ENCODE results near the gene ARPC5.
"Not testable (repeated sequence)": the region's sequence is repeated elsewhere in the genome, so short reads cannot be mapped to it uniquely, and the experiment has no call there.

Gene ARPC5

GRCh38 chr1:183635606-183636333 is at the start of gene ARPC5:
Gene ARPC5 (minus strand): TSS chr1:183635783. CDS start chr1:183635659, 124 bp downstream.
- Histone ChIP-seq H3K9me3 (ENCODE audit: low read length) (no peaks in the 10 kb centered on the region), H3K9me2 (ENCODE audit: low read depth, low read length) (no peaks in the 10 kb centered on the region), H3K27me3 (ENCODE audit: insufficient read depth, low read length) (no peaks in the 10 kb centered on the region), H3K36me3 (ENCODE audit: insufficient read depth, low read length) (peaks cover 21% of the 10 kb centered on the region), H3K4me2 (ENCODE audit: low read length) (peak within 1 kb of the TSS; percentile 76), H3K4me1 (ENCODE audit: insufficient read depth, low read length, severe bottlenecking) (peaks cover 33% of the 10 kb centered on the region), H3K4me3 (ENCODE audit: low read depth, low read length, poor library complexity, severe bottlenecking) (peak within 1 kb of the TSS; percentile 89), H2AFZ (ENCODE audit: low read length) (peak within 1 kb of the TSS; percentile 35; the same call in 1 of the 2 replicates), H3K9ac (ENCODE audit: low read length) (peak within 1 kb of the TSS; percentile 81), H3K79me2 (ENCODE audit: insufficient read depth, low read length) (peaks cover 31% of the 10 kb centered on the region), H3K27ac (ENCODE audit: low read depth, low read length, poor library complexity, severe bottlenecking) (peak within 1 kb of the TSS; percentile 82), H4K20me1 (ENCODE audit: insufficient read depth, low read length) (no peaks in the 10 kb centered on the region), H3F3A (ENCODE audit: insufficient read depth, low read length) (peaks cover 3% of the 10 kb centered on the region; the same call in 1 of the 2 replicates)
- no peak for TF ChIP-seq EZH2 (IDR thresholded peaks at IDR 0.05; ENCODE audit: borderline replicate concordance, low read length)
- TF ChIP-seq CTCF (IDR thresholded peaks at IDR 0.05; ENCODE audit: low read length): no peak

GRCh38 chr1:183685112-183685713 is 49.6 kb upstream of the ARPC5 start:
- H3F3A ChIP-seq (ENCODE audit: insufficient read depth, low read length): no peaks in the 10 kb centered on the region
- no peaks in the 10 kb centered on the region for H3K27me3 ChIP-seq (ENCODE audit: insufficient read depth, low read length)
- H3K4me3 ChIP-seq (ENCODE audit: low read depth, low read length, poor library complexity, severe bottlenecking): no peak overlapping the region
- TF ChIP-seq EZH2 (IDR thresholded peaks at IDR 0.05; ENCODE audit: borderline replicate concordance, low read length) (no peak), CTCF (IDR thresholded peaks at IDR 0.05; ENCODE audit: low read length) (peak; percentile 85)
- H3K36me3 ChIP-seq (ENCODE audit: insufficient read depth, low read length): no peaks in the 10 kb centered on the region
- no peaks in the 10 kb centered on the region for H3K4me1 ChIP-seq (ENCODE audit: insufficient read depth, low read length, severe bottlenecking)
- no peak overlapping the region for H2AFZ ChIP-seq (ENCODE audit: low read length)
- no peak overlapping the region for H3K27ac ChIP-seq (ENCODE audit: low read depth, low read length, poor library complexity, severe bottlenecking)
- H3K79me2 ChIP-seq (ENCODE audit: insufficient read depth, low read length): no peaks in the 10 kb centered on the region
- no peaks in the 10 kb centered on the region for H3K9me2 ChIP-seq (ENCODE audit: low read depth, low read length)
- H3K4me2 ChIP-seq (ENCODE audit: low read length): no peak overlapping the region
- no peaks in the 10 kb centered on the region for H4K20me1 ChIP-seq (ENCODE audit: insufficient read depth, low read length)
- H3K9ac ChIP-seq (ENCODE audit: low read length): no peak overlapping the region
- H3K9me3 ChIP-seq (ENCODE audit: low read length): no peaks in the 10 kb centered on the region

DNA sequence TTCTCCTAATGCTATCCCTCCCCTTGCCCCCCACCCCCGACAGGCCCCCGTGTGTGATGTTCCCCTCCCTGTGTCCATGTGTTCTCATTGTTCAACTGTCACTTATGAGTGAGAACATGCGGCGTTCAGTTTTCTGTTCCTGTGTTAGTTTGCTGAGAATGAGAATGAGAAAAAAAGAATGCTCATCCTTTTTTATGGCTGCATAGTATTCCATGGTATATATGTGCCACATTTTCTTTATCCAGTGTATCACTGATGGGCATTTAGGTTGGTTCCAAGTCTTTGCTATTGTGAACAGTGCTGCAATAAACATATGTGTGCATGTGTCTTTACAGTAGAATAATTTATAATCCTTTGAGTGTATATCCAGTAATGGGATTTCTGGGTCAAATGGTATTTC is 43.8 kb upstream of the ARPC5 start:
- not testable (repeated sequence) for H3K79me2 ChIP-seq (ENCODE audit: insufficient read depth, low read length); H3K4me2 ChIP-seq (ENCODE audit: low read length); H3K27me3 ChIP-seq (ENCODE audit: insufficient read depth, low read length); H3K36me3 ChIP-seq (ENCODE audit: insufficient read depth, low read length); H3K9me2 ChIP-seq (ENCODE audit: low read depth, low read length); H3K4me1 ChIP-seq (ENCODE audit: insufficient read depth, low read length, severe bottlenecking); H3K9ac ChIP-seq (ENCODE audit: low read length); H2AFZ ChIP-seq (ENCODE audit: low read length); H3K27ac ChIP-seq (ENCODE audit: low read depth, low read length, poor library complexity, severe bottlenecking); H4K20me1 ChIP-seq (ENCODE audit: insufficient read depth, low read length); H3F3A ChIP-seq (ENCODE audit: insufficient read depth, low read length); H3K9me3 ChIP-seq (ENCODE audit: low read length); H3K4me3 ChIP-seq (ENCODE audit: low read depth, low read length, poor library complexity, severe bottlenecking)

Data from OCI-LY1 (cell line).